ENCODE results near the gene PLSCR1. TPM values are rescaled to one million over a fixed set of nuclear protein-coding genes. Genes with fewer than 3 reads are reported as not detected.

Gene PLSCR1
- total RNA-seq, 1 experiment from 2014 or later, result 58.1 TPM

DNA sequence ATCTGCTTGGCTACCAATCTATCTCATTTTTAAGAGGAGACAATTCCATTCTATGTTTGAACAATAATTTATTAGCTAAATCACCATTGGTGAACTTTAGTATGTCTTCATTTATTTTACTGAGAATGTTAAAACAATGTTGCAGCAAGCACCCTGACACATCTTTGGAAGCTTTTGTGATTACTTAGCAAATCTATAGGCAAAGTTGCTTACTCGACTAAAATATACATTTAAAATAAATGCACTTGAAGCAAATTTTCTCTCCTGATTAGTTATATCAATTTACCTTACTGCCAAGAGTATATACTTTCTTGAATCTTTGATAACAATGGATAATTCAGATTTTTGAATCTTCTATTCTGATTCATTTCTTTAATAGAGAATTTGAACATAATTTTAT is 29.8 kb upstream of the PLSCR1 start:
- H3K27me3 Mint-ChIP-seq (ENCODE audit: low read depth), result no peaks in the 10 kb centered on the region
- no peak overlapping the region for H3K27ac Mint-ChIP-seq
- H3K4me3 Mint-ChIP-seq, result no peak overlapping the region
- TF ChIP-seq ETV6 (CRISPR knock-in tag; IDR thresholded peaks at IDR 0.05) (no peak), JAZF1 (CRISPR knock-in tag; IDR thresholded peaks at IDR 0.05) (no peak), NFATC4 (CRISPR knock-in tag; IDR thresholded peaks at IDR 0.05) (no peak), IRF2 (CRISPR knock-in tag; IDR thresholded peaks at IDR 0.05; ENCODE audit: borderline replicate concordance, low read depth) (no peak)
- no peaks in the 10 kb centered on the region for H3K9me3 Mint-ChIP-seq
- H3K36me3 Mint-ChIP-seq, result no peaks in the 10 kb centered on the region
- POLR2A ChIA-PET, result no interaction called here
- ATAC-seq (no peak), DNase-seq (ENCODE audit: low spot score) (no peak)
- peaks cover 12% of the 10 kb centered on the region for H3K4me1 Mint-ChIP-seq
- CTCF ChIA-PET, result interaction anchor here (1.8 kb wide), 1 partner anchor 29 kb away, joined by 3 read pairs; the partner anchor contains the start of gene PLSCR1

- POLR2A ChIA-PET, result no interaction called here
- Mint-ChIP-seq H3K27me3 (ENCODE audit: low read depth) (no peaks in the 10 kb centered on the region), H3K27ac (no peak overlapping the region), H3K36me3 (peaks cover 4% of the 10 kb centered on the region; the same call in 1 of the 2 replicates), H3K9me3 (peaks cover 25% of the 10 kb centered on the region), H3K4me3 (no peak overlapping the region), H3K4me1 (peaks cover 18% of the 10 kb centered on the region)
- no peak for DNase-seq (ENCODE audit: low spot score)
- no peak for ATAC-seq
- CTCF ChIA-PET, result interaction anchor here (1.1 to 1.7 kb wide), 2 partner anchors 8 to 21 kb away, joined by 3 read pairs; no protein-coding TSS in a partner anchor
- TF ChIP-seq ZSCAN18 (CRISPR knock-in tag; IDR thresholded peaks at IDR 0.05), result no peak
- no peak for TF ChIP-seq GTF2I (CRISPR knock-in tag; conservative IDR thresholded peaks at IDR 0.05)
- TF ChIP-seq, protein P1, sequence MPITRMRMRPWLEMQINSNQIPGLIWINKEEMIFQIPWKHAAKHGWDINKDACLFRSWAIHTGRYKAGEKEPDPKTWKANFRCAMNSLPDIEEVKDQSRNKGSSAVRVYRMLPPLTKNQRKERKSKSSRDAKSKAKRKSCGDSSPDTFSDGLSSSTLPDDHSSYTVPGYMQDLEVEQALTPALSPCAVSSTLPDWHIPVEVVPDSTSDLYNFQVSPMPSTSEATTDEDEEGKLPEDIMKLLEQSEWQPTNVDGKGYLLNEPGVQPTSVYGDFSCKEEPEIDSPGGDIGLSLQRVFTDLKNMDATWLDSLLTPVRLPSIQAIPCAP (CRISPR knock-in tag; IDR thresholded peaks at IDR 0.05), result no peak
- no peak for TF ChIP-seq JAZF1 (CRISPR knock-in tag; IDR thresholded peaks at IDR 0.05)
- TF ChIP-seq HMGXB4 (CRISPR knock-in tag; IDR thresholded peaks at IDR 0.05), result no peak
- TF ChIP-seq FOXP1 (CRISPR knock-in tag; IDR thresholded peaks at IDR 0.05; ENCODE audit: borderline replicate concordance), result no peak
- TF ChIP-seq AFF4 (CRISPR knock-in tag; IDR thresholded peaks at IDR 0.05; ENCODE audit: borderline replicate concordance), result no peak
- TF ChIP-seq, protein P2, sequence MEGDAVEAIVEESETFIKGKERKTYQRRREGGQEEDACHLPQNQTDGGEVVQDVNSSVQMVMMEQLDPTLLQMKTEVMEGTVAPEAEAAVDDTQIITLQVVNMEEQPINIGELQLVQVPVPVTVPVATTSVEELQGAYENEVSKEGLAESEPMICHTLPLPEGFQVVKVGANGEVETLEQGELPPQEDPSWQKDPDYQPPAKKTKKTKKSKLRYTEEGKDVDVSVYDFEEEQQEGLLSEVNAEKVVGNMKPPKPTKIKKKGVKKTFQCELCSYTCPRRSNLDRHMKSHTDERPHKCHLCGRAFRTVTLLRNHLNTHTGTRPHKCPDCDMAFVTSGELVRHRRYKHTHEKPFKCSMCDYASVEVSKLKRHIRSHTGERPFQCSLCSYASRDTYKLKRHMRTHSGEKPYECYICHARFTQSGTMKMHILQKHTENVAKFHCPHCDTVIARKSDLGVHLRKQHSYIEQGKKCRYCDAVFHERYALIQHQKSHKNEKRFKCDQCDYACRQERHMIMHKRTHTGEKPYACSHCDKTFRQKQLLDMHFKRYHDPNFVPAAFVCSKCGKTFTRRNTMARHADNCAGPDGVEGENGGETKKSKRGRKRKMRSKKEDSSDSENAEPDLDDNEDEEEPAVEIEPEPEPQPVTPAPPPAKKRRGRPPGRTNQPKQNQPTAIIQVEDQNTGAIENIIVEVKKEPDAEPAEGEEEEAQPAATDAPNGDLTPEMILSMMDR (IDR thresholded peaks at IDR 0.05), result no peak
- TF ChIP-seq, protein P3, sequence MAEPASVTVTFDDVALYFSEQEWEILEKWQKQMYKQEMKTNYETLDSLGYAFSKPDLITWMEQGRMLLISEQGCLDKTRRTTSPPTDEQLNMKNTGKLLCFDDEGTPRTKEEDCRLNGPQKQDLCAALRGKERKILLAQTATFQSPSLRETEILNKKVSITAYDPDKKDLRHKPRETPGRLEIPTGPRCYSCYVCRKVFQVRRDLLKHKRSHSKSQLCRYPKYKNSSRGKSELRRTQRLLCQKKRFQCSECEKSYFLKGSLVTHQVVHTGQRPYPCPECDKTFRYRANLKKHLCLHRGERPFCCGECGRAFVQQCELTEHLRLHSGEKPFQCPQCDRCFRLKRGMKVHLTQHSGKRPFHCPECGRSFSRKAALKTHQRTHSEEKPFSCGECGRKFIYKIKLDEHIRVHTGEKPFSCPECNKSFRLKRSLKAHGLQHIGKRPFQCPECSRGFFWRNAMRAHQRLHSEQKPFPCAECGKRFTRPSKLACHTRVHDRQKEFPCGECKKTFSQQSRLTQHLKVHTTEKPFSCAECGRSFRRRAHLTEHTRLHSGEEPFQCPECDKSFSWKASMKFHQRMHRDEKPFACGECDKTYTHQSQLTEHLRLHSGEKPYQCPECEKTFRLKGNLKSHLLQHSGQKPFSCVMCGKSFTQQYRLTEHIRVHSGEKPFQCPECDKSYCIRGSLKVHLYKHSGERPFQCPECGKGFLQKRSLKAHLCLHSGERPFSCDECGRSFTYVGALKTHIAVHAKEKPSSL (CRISPR knock-in tag; conservative IDR thresholded peaks at IDR 0.05), result no peak
- TF ChIP-seq GABPB1 (CRISPR knock-in tag; IDR thresholded peaks at IDR 0.05), result no peak
- TF ChIP-seq, protein P4, sequence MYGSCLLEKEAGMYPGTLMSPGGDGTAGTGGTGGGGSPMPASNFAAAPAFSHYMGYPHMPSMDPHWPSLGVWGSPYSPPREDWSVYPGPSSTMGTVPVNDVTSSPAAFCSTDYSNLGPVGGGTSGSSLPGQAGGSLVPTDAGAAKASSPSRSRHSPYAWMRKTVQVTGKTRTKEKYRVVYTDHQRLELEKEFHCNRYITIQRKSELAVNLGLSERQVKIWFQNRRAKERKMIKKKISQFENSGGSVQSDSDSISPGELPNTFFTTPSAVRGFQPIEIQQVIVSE (CRISPR knock-in tag; IDR thresholded peaks at IDR 0.05; ENCODE audit: borderline replicate concordance), result no peak
- no peak for TF ChIP-seq ZNF512 (CRISPR knock-in tag; IDR thresholded peaks at IDR 0.05; ENCODE audit: borderline replicate concordance)
- TF ChIP-seq, protein P5, sequence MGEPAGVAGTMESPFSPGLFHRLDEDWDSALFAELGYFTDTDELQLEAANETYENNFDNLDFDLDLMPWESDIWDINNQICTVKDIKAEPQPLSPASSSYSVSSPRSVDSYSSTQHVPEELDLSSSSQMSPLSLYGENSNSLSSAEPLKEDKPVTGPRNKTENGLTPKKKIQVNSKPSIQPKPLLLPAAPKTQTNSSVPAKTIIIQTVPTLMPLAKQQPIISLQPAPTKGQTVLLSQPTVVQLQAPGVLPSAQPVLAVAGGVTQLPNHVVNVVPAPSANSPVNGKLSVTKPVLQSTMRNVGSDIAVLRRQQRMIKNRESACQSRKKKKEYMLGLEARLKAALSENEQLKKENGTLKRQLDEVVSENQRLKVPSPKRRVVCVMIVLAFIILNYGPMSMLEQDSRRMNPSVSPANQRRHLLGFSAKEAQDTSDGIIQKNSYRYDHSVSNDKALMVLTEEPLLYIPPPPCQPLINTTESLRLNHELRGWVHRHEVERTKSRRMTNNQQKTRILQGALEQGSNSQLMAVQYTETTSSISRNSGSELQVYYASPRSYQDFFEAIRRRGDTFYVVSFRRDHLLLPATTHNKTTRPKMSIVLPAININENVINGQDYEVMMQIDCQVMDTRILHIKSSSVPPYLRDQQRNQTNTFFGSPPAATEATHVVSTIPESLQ (CRISPR knock-in tag; IDR thresholded peaks at IDR 0.05), result no peak
- no peak for TF ChIP-seq JUN (CRISPR knock-in tag; IDR thresholded peaks at IDR 0.05)
- no peak for TF ChIP-seq GRHL2 (CRISPR knock-in tag; IDR thresholded peaks at IDR 0.05; ENCODE audit: insufficient replicate concordance, severe bottlenecking)
These were observed 24.9 kb upstream of the PLSCR1 start for GRCh38 chr3:146569314-146569713.
